ENCODE results near the gene LILRB1.
"Not testable (repeated sequence)": the region's sequence is repeated elsewhere in the genome, so short reads cannot be mapped to it uniquely, and the experiment has no call there.

LILRB1 gene

GRCh38 chr19:54624934-54625730, 5.2 kb upstream of the LILRB1 start:
- DNase-seq (ENCODE audit: low read depth, low spot score) = not testable (repeated sequence)

GRCh38 chr19:54626757-54627156, 3.5 kb upstream of the LILRB1 start:
- DNase-seq (ENCODE audit: low read depth, low spot score) = no peak

GRCh38 chr19:54627912-54628311, 2.4 kb upstream of the LILRB1 start:
- DNase-seq (ENCODE audit: low read depth, low spot score) = not testable (repeated sequence)

- no peak for DNase-seq (ENCODE audit: low read depth, low spot score)
Measured at GRCh38 chr19:54630782-54631181, 498 bp downstream of the LILRB1 start.

GRCh38 chr19:54631489-54632337, 1.4 kb downstream of the LILRB1 start:
- not testable (repeated sequence) for DNase-seq (ENCODE audit: low read depth, low spot score)

- not testable (repeated sequence) for DNase-seq (ENCODE audit: low read depth, low spot score)
Measured at GRCh38 chr19:54632517-54632916, 2.2 kb downstream of the LILRB1 start.

- DNase-seq (ENCODE audit: low read depth, low spot score) = no peak
Measured at GRCh38 chr19:54633401-54633800, 3.1 kb downstream of the LILRB1 start.

- not testable (repeated sequence) for DNase-seq (ENCODE audit: low read depth, low spot score)
Measured at GRCh38 chr19:54636081-54636480, 5.8 kb downstream of the LILRB1 start.

- no peak for DNase-seq (ENCODE audit: low read depth, low spot score)
Measured at GRCh38 chr19:54638683-54639082, 8.4 kb downstream of the LILRB1 start.

GRCh38 chr19:54642953-54643352, 12.7 kb downstream of the LILRB1 start:
- DNase-seq (ENCODE audit: low read depth, low spot score) = not testable (repeated sequence)

GRCh38 chr19:54643583-54643982, 13.3 kb downstream of the LILRB1 start:
- not testable (repeated sequence) for DNase-seq (ENCODE audit: low read depth, low spot score)

GRCh38 chr19:54644056-54644455, 13.8 kb downstream of the LILRB1 start:
- no peak for DNase-seq (ENCODE audit: low read depth, low spot score)

- DNase-seq (ENCODE audit: low read depth, low spot score) = no peak
Measured at GRCh38 chr19:54646331-54646841, 16.1 kb downstream of the LILRB1 start.

GRCh38 chr19:54648129-54648528, 17.8 kb downstream of the LILRB1 start:
- DNase-seq (ENCODE audit: low read depth, low spot score) = no peak

GRCh38 chr19:54650108-54650655, 19.9 kb downstream of the LILRB1 start:
- no peak for DNase-seq (ENCODE audit: low read depth, low spot score)

- DNase-seq (ENCODE audit: low read depth, low spot score) = no peak
Measured at GRCh38 chr19:54653181-54653809, 23.0 kb downstream of the LILRB1 start.

GRCh38 chr19:54654447-54655321, 24.4 kb downstream of the LILRB1 start:
- DNase-seq (ENCODE audit: low read depth, low spot score) = no peak

GRCh38 chr19:54659300-54659699, 29.0 kb downstream of the LILRB1 start:
- no peak for DNase-seq (ENCODE audit: low read depth, low spot score)

- DNase-seq (ENCODE audit: low read depth, low spot score) = no peak
Measured at GRCh38 chr19:54660306-54660705, 30.0 kb downstream of the LILRB1 start.

- DNase-seq (ENCODE audit: low read depth, low spot score) = no peak
Measured at GRCh38 chr19:54660964-54661363, 30.7 kb downstream of the LILRB1 start.

All from iPS DF 19.7 (cell line).